GM12801 (cell line): ENCODE measurements around the gene STRBP.

ENCODE experiments used
- TF ChIP-seq, protein P1 (sequence below): IDR thresholded peaks from one replicate; pipeline ENCODE4 v1.5.1; 2011; ENCODE audit warnings: control low read depth; ENCODE audit not compliant: insufficient read length; ENCODE audit errors: extremely low read depth

Gene STRBP

DNA sequence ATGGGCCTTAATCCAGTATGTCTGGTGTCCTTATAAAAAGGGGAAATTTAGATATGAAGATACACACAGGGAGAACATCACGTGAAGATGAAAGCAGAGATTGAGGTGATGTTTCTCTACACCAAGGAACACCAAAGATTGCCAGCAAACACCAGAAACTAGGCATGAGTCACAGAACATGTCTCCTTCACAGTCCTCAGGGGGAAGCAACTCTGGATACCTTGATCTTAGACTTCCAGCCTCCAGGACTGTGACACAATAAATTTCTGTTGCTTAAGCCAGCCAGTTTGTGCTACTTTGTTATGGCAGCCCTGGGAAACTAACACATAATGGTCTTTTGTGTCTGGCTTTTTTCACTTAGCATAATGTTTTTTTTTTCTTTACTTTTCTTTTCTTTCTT lies 41.2 kb upstream of the STRBP start:
- TF ChIP-seq, protein P1, sequence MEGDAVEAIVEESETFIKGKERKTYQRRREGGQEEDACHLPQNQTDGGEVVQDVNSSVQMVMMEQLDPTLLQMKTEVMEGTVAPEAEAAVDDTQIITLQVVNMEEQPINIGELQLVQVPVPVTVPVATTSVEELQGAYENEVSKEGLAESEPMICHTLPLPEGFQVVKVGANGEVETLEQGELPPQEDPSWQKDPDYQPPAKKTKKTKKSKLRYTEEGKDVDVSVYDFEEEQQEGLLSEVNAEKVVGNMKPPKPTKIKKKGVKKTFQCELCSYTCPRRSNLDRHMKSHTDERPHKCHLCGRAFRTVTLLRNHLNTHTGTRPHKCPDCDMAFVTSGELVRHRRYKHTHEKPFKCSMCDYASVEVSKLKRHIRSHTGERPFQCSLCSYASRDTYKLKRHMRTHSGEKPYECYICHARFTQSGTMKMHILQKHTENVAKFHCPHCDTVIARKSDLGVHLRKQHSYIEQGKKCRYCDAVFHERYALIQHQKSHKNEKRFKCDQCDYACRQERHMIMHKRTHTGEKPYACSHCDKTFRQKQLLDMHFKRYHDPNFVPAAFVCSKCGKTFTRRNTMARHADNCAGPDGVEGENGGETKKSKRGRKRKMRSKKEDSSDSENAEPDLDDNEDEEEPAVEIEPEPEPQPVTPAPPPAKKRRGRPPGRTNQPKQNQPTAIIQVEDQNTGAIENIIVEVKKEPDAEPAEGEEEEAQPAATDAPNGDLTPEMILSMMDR: no peak

DNA sequence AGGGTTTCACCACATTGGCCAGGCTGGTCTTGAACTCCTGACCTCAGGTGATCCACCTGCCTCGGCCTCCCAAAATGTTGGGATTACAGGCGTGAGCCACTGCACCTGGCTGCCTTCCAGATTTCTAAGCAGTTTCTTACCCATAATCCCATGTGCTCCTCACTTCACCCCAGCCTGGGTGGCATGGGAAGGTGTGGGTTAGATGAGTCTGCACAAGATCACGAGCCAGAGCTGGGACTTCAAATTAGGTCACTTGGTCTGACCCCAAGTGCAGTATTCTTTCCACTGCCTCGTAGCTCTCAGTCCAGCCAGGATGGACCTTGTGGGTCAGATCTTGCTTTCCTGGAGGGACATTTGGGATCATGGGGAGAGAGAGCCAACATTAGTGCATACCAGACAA lies 37.5 kb upstream of the STRBP start:
- TF ChIP-seq, protein P1: no peak

DNA sequence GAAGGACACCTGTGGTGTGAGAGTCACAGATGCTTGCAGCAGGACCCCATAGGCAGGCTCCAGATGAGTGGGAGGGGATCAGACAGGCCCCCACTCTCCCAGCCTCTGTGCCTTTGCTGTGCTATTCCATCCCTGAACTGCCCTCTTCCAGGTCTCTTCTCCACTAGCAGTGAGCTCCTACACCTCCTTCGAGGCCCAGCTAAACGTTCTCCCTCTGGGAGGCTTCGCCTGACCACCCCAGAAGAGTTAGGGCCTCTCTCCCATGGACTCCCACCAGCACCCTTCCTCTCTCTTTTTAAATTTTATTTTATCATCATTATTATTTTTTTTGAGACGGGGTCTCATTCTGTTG lies 35.9 kb upstream of the STRBP start:
- TF ChIP-seq, protein P1: no peak

DNA sequence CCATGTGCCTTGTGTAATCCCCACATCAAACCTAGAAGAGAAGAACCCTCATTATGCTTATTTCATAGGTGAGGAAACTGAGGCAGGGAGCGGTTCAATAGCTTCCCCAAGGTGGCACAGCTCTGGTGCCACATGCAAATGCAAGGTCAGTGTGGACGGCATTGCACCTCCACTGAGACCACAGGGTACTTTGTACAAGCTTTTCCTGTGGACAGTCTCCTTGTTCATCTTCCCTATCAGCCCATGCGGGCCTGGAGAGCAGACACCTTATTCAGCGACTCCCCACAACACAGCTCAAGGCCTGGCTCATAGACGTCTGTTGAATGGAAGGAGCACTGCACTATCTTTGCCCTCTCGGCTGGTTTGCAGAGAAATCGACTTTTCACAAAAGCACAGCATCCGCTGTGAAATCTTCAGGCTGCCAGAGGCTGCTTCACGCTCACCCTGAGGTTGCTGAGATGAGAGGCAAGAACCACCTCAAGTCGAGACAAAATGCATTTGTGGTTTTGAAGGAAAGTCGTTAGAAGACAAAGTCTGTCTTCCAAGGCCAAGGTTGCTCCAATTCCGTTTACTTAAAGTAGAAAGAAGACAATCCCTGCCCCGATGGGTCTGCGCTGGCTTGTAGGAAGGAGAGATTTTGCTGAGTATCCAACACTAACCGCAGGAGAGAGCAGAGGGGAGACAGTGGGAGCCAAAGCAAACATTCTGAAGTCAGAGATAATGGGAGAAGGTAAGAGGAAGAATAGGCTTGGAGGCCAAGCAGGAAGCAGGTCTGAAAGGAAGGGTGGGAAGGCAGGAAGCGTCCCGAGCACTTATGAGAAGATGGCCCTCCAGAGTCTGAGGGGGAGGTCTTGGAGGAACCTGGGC lies 34.2 kb upstream of the STRBP start:
- TF ChIP-seq, protein P1: no peak

DNA sequence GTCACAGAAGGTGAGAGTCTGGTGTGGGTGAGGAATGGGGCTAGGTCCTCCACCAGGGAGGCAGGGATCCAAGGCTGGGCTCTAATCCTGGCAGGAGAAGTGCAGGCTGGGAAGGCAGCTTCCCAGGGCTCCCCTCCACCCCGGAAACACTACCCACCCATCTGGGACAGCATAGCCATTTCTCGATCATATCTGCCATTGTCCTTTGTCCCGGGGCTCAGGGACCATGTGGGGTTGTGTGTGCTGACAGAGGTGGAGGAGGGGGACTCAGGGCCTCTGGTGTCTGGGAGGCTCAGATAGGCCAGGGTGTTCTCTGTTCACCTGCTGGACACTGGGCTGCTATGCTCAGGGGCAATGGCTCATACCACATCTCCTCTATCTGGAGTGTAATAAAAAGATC lies 32.2 kb upstream of the STRBP start:
- TF ChIP-seq, protein P1: no peak

DNA sequence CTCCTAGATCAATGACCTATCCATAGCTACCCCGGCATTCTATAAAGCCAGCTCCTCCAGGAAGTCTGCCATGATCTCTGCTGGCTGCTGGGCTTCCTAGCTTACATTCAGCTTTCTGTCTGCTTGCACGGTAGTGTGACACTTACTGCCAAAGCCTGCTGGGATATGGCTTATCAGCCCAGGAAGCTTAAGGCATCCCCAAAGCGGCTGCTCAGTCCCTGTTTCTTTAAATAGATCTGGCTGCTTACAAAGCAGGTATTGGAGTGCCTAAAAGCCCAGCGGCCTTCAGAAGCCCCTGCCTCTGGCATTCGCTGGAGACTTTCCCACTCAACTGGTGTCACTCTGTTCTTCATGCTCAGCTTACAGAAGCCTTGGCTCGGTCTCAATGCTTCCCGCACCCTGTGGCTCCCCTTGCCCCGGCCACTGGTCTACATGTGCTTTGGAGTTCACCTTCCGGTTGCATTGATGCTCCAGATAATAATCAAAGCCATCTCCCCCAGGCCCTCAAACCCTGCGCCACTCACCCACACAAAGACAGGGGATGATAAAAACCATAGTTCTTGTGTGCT lies 31.3 kb upstream of the STRBP start:
- TF ChIP-seq, protein P1: no peak

DNA sequence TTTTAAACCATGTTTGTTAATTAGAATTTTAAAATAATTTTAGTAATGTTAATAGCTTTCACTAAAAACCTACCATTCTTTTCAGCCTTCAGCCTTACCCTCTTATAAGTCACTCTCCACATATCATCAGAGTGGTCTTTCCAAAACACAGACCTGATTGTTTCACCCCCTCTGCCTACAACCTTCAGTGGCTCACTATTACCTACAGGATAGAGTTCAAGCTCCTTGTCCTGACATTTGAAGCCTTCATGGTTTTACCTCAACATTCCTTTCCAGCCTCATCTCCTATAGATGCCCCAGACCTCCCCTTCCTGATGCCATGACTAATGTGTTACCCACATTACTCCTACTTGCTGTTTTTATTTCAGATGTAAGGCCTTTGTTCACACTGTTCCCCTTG lies 27.8 kb upstream of the STRBP start:
- TF ChIP-seq, protein P1: no peak
